ENCODE results near the gene ENOSF1.

The ENOSF1 gene

DNA sequence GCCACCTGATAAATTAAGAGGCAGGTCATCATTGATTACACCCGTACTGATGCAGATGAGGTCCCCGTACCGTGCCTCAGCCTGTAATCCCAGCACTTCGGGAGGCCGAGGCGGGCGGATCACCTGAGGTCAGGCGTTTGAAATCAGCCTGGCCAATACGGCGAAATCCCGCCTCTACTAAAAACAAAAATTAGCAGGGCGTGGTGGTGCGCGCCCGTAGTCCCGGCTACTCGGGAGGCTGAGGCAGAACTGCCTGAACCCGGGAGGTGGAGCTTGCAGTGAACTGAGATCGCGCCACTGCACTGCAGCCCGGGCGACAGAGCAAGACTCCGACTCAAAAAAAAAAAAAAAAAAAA, 683 bp upstream of the ENOSF1 start:
- peak overlapping the region; percentile 75 to 85 for H3K27ac ChIP-seq
- DNase-seq (ENCODE audit: low spot score) = no peak
- TF ChIP-seq, protein P1, sequence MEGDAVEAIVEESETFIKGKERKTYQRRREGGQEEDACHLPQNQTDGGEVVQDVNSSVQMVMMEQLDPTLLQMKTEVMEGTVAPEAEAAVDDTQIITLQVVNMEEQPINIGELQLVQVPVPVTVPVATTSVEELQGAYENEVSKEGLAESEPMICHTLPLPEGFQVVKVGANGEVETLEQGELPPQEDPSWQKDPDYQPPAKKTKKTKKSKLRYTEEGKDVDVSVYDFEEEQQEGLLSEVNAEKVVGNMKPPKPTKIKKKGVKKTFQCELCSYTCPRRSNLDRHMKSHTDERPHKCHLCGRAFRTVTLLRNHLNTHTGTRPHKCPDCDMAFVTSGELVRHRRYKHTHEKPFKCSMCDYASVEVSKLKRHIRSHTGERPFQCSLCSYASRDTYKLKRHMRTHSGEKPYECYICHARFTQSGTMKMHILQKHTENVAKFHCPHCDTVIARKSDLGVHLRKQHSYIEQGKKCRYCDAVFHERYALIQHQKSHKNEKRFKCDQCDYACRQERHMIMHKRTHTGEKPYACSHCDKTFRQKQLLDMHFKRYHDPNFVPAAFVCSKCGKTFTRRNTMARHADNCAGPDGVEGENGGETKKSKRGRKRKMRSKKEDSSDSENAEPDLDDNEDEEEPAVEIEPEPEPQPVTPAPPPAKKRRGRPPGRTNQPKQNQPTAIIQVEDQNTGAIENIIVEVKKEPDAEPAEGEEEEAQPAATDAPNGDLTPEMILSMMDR (IDR thresholded peaks at IDR 0.05) = no peak
- H3K4me3 ChIP-seq = peak overlapping the region; percentile 84

DNA sequence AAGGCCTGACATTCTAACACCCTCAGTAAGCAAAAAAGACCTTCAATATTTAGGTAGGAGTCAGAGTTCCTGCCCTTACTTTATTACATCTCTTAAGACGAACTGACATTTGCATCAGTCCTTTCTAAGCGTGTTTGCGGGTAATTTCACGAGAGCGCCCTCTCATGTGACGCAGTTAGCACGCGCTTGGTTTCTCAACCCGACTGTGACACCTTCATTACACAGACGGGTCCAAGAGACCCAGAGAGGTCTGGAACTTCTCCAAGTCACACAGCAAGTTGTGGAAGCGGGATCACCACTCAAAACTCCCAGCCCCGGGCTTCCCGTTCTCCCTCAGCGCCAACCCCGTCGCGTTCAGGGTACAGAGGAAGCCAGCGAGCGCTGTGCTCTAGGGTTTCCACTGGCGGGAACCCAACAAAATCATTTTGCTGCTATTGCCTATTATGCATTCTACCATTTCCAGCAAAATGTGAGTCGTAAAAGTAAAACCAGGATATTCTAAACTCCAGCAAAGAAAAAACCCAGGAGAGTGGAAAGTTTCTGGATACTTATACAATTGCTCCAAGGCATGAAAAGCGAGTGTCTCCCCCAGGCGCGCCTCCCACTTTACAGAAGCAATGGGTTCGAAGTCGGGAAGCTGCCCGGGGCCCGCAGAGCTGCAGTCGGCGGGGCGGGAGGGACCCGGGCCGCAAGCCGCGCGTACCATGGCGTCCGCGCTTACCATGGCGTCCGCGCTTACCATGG, 601 bp downstream of the ENOSF1 start:
- Histone ChIP-seq H3K27ac (peak overlapping the region; percentile 75 to 85), H3K4me3 (peak overlapping the region; percentile 84)
- DNase-seq (ENCODE audit: low spot score) = peak; percentile 79
- TF ChIP-seq, protein P1 (IDR thresholded peaks at IDR 0.05) = no peak

DNA sequence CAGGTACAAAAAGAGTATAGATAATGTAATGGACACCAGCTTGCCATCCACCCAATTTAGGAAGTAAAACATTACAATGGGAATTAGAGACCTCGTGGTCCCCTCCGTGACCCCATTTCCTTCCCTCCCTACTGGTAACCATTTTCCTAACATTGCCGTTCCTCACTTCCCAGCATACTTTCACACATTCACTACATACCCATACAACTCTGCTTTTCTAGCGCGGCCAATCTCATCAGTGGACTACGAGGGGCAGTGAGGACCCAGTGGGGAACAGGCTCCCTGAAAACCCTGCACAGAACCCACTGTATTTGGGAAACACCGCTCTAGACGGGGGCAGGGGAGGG, 1.1 kb downstream of the ENOSF1 start:
- Histone ChIP-seq H3K27ac (peak overlapping the region; percentile 75 to 85), H3K4me3 (peak overlapping the region; percentile 84)
- TF ChIP-seq, protein P1 (IDR thresholded peaks at IDR 0.05) = no peak
- no peak for DNase-seq (ENCODE audit: low spot score)

DNA sequence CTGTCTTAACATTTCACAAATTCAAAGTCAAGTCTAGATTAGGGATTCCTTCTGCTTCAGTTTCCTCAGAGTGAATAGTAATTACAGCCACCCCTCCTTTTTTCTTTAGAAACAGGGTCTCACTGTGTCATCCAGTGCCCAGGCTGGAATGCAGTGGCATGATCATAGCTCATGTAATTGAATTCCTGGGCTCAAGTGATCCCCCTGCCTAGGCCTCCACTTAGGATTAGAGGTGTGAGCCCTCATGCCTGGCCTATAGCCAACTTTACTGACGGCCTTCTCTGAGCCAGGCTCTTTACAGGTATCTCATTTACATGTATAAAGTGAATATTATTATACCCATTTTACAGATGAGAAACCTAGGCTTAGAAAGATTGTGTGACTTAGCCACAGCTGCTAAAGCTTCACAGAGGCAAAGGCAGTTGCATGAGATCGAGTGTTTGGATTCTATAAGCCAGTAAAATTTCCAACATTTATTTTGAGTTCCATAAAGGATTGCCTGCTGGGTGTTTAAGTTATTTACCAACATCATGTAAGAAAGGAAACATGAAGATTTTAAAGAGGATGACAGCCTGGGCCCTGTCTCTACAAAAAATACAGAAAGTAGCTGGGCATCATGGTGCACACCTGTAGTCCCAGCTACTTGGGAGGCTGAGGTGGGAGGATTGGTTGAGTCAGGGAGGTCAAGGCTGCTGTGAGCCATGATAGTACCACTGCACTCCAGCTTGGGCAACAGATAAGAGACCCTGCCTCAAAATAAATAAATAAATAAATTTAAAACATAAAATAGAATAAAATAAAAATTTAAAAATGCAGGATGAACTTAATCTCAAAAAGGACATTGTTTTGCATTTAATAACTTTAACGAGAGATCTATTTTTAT, 1.8 kb downstream of the ENOSF1 start:
- Histone ChIP-seq H3K4me3 (peak overlapping the region; percentile 84), H3K27ac (no peak overlapping the region)
- DNase-seq (ENCODE audit: low spot score) = no peak
- TF ChIP-seq, protein P1 (IDR thresholded peaks at IDR 0.05) = no peak

DNA sequence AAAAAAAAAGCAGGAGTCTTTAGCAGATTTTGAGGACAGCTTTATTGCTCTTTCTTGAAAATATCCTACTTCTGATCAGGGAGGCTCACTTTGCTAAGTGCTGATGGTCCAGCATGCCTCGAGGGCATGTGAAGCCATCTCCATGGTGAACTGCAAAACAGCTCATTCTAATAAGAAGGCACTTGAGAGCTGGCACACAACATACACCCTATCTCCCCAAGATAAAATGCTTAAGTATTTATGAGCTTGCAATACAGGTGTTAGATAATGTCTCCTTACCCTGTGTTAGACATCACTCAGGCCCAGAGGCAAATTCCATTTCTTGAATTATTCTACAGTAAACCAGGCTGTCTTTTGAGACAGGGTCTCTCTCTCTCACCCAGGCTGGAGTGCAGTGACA, 2.7 kb downstream of the ENOSF1 start:
- H3K4me3 ChIP-seq = no peak overlapping the region
- no peak overlapping the region for H3K27ac ChIP-seq
- DNase-seq (ENCODE audit: low spot score) = no peak
- TF ChIP-seq, protein P1 (IDR thresholded peaks at IDR 0.05) = no peak

DNA sequence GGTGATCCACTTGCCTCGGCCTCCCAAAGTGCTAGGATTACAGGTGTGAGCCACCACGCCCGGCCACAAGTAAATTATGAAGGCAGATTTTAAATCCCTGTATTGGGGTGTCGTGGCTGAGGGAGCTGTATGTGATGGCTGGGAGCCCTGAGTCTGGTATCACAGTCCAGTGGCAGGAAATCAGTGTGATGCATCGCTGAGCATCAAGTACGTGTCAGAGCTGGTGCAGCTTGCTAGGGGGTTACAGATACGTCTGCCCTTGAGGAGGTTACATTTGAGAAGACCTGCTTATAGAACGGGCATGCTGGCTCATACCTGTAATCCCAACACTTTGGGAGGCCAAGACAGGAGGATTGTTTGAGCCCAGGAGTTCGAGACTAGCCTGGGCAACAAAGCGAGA, 4.3 kb downstream of the ENOSF1 start:
- no peak overlapping the region for H3K27ac ChIP-seq
- DNase-seq (ENCODE audit: low spot score) = no peak

More for the DNA sequence above, 4.3 kb downstream of the ENOSF1 start:
- TF ChIP-seq, protein P1 (IDR thresholded peaks at IDR 0.05) = no peak
- H3K4me3 ChIP-seq = no peak overlapping the region
